MM.1S (cell line): Measurements from ENCODE around the gene ZNF266.
A peak's percentile ranks its signal among the peaks of the same experiment; 100 is the strongest.

Experiments
- DNase-seq: peaks from one replicate; pipeline ENCODE4 v3.0.0-alpha.2; 2015
- H2AFZ ChIP-seq: fragments of 300-600 bp; sonication (generic); 2 replicates; pipeline ENCODE4 v1.6.0; 2016; ENCODE audit warnings: antibody characterized with exemption, low read length
- H3F3A ChIP-seq: fragments of 300-600 bp; sonication (generic); 2 replicates; pipeline ENCODE4 v1.6.1; 2016; ENCODE audit warnings: mild to moderate bottlenecking, antibody characterized with exemption, low read length, moderate library complexity, mixed read lengths; ENCODE audit not compliant: insufficient read depth
- H3K27ac ChIP-seq: fragments of 300-600 bp; sonication (generic); 2 replicates; pipeline ENCODE4 v1.5.1; 2016; ENCODE audit warnings: mild to moderate bottlenecking, low read length
- H3K27me3 ChIP-seq: fragments of 300-600 bp; sonication (generic); replicated peaks from 2 replicates; pipeline ENCODE4 v1.6.0; 2016; ENCODE audit warnings: low read length; ENCODE audit not compliant: insufficient read depth
- H3K36me3 ChIP-seq: fragments of 300-600 bp; sonication (generic); replicated peaks from 2 replicates; pipeline ENCODE4 v1.6.1; 2016; ENCODE audit warnings: mild to moderate bottlenecking, low read length, mixed read lengths; ENCODE audit not compliant: insufficient read depth
- H3K4me1 ChIP-seq: fragments of 300-600 bp; sonication (generic); 2 replicates; pipeline ENCODE4 v1.6.1; 2016; ENCODE audit warnings: low read length, mixed read lengths
- H3K4me2 ChIP-seq: fragments of 300-600 bp; sonication (generic); 2 replicates; pipeline ENCODE4 v1.6.0; 2016; ENCODE audit warnings: low read depth, low read length
- H3K4me3 ChIP-seq: fragments of 300-600 bp; sonication (generic); 2 replicates; pipeline ENCODE4 v1.5.1; 2016; ENCODE audit warnings: low read length, mixed read lengths
- H3K79me2 ChIP-seq: fragments of 300-600 bp; sonication (generic); 2 replicates; pipeline ENCODE4 v1.6.1; 2016; ENCODE audit warnings: mixed run types, low read length, mixed read lengths
- H3K9ac ChIP-seq: fragments of 300-600 bp; sonication (generic); 2 replicates; pipeline ENCODE4 v1.6.1; 2016; ENCODE audit warnings: low read length, mixed read lengths
- H3K9me2 ChIP-seq: fragments of 300-600 bp; sonication (generic); replicated peaks from 2 replicates; pipeline ENCODE4 v1.6.1; 2016; ENCODE audit warnings: mild to moderate bottlenecking, low read length, mixed read lengths; ENCODE audit not compliant: insufficient read depth
- H3K9me3 ChIP-seq: fragments of 300-600 bp; sonication (generic); replicated peaks from 2 replicates; pipeline ENCODE4 v1.6.1; 2016; ENCODE audit warnings: mild to moderate bottlenecking, low read length, mixed read lengths; ENCODE audit not compliant: insufficient read depth
- H4K20me1 ChIP-seq: fragments of 300-600 bp; sonication (generic); 2 replicates; pipeline ENCODE4 v1.6.1; 2016; ENCODE audit warnings: mild to moderate bottlenecking, low read length, moderate library complexity, mixed read lengths; ENCODE audit not compliant: insufficient read depth
- CTCF ChIP-seq: fragments of 300-600 bp; sonication (generic); IDR thresholded peaks from 2 replicates; pipeline ENCODE4 v1.5.1; 2016; ENCODE audit warnings: antibody characterized with exemption, low read length, mixed read lengths
- EZH2 ChIP-seq: fragments of 300-600 bp; sonication (generic); optimal IDR thresholded peaks from 2 replicates; pipeline ENCODE3; 2017; ENCODE audit warnings: low read depth, mild to moderate bottlenecking, antibody characterized with exemption, low read length, mixed read lengths
- EZH2phosphoT487 ChIP-seq: fragments of 300-600 bp; sonication (generic); IDR thresholded peaks from 2 replicates; pipeline ENCODE4 v1.6.1; 2018; ENCODE audit warnings: antibody characterized with exemption, low read length

ZNF266 gene

GRCh38 chr19:9467161-9467560 lies 31.8 kb upstream of the ZNF266 start:
- TF ChIP-seq CTCF: no peak
- no peak for TF ChIP-seq EZH2phosphoT487
- no peak for TF ChIP-seq EZH2
- DNase-seq: no peak
- H3K4me2 ChIP-seq: no peak overlapping the region

GRCh38 chr19:9461938-9462337 lies 26.6 kb upstream of the ZNF266 start:
- H2AFZ ChIP-seq: no peak overlapping the region
- no peaks in the 10 kb centered on the region for H3K36me3 ChIP-seq
- H3K9me2 ChIP-seq: no peaks in the 10 kb centered on the region
- no peaks in the 10 kb centered on the region for H3K79me2 ChIP-seq
- H3K4me1 ChIP-seq: no peaks in the 10 kb centered on the region
- no peaks in the 10 kb centered on the region for H3K9me3 ChIP-seq
- H3K27me3 ChIP-seq: no peaks in the 10 kb centered on the region
- no peaks in the 10 kb centered on the region for H4K20me1 ChIP-seq
- no peak overlapping the region for H3K4me2 ChIP-seq
- H3F3A ChIP-seq: no peaks in the 10 kb centered on the region
- H3K4me3 ChIP-seq: no peak overlapping the region
- no peak overlapping the region for H3K9ac ChIP-seq
- TF ChIP-seq EZH2: no peak
- TF ChIP-seq CTCF: no peak
- no peak for TF ChIP-seq EZH2phosphoT487
- DNase-seq: no peak
- H3K27ac ChIP-seq: no peak overlapping the region

More at GRCh38 chr19:9467161-9467560, 31.8 kb upstream of the ZNF266 start:
- Histone ChIP-seq H3K79me2 (no peaks in the 10 kb centered on the region), H3K36me3 (no peaks in the 10 kb centered on the region), H3K4me1 (no peaks in the 10 kb centered on the region), H4K20me1 (no peaks in the 10 kb centered on the region), H3K9me3 (no peaks in the 10 kb centered on the region), H3K4me3 (no peak overlapping the region), H3K27me3 (no peaks in the 10 kb centered on the region), H3F3A (no peaks in the 10 kb centered on the region), H2AFZ (no peak overlapping the region), H3K9me2 (no peaks in the 10 kb centered on the region), H3K9ac (no peak overlapping the region), H3K27ac (no peak overlapping the region)

- no peaks in the 10 kb centered on the region for H3K9me2 ChIP-seq
- no peaks in the 10 kb centered on the region for H3K4me1 ChIP-seq
- no peaks in the 10 kb centered on the region for H3K79me2 ChIP-seq
- H3K9ac ChIP-seq: peak overlapping the region; percentile 45; the same call in 1 of the 2 replicates
- H3K27ac ChIP-seq: no peak overlapping the region
- H2AFZ ChIP-seq: peak overlapping the region; percentile 84
- no peaks in the 10 kb centered on the region for H3K36me3 ChIP-seq
- H3K27me3 ChIP-seq: no peaks in the 10 kb centered on the region
- peak; percentile 68 for DNase-seq
- peak overlapping the region; percentile 61 for H3K4me2 ChIP-seq
- H3K9me3 ChIP-seq: no peaks in the 10 kb centered on the region
- TF ChIP-seq CTCF: peak; percentile 41
- no peak for TF ChIP-seq EZH2phosphoT487
- no peaks in the 10 kb centered on the region for H4K20me1 ChIP-seq
- H3K4me3 ChIP-seq: peak overlapping the region; percentile 64
- H3F3A ChIP-seq: no peaks in the 10 kb centered on the region
Observed at GRCh38 chr19:9456018-9456689, 20.8 kb upstream of the ZNF266 start.
